Measurements from ENCODE around the gene NDUFAF3.

The NDUFAF3 gene

GRCh38 chr3:49017971-49018706 is 3.8 kb upstream of the NDUFAF3 start, which contains the start of gene DALRD3 (continued):
- TF ChIP-seq ZNF146 (tag by site-specific recombination; IDR thresholded peaks at IDR 0.05) (0 out of 2 replicates have a peak, but pooled peaks have one; percentile 15), ZBTB26 (tag by site-specific recombination; optimal IDR thresholded peaks at IDR 0.05) (peak; percentile 98), ZNF354C (tag by site-specific recombination; IDR thresholded peaks at IDR 0.05; ENCODE audit: borderline replicate concordance, low read depth) (no peak), YY1 (tag by site-specific recombination; IDR thresholded peaks at IDR 0.05) (0 out of 2 replicates have a peak, but pooled peaks have one; percentile 49), ZNF19 (tag by site-specific recombination; IDR thresholded peaks at IDR 0.05; ENCODE audit: low read depth) (no peak), ZFHX2 (tag by site-specific recombination; conservative IDR thresholded peaks at IDR 0.05) (peak; percentile 52), ZFP69B (tag by site-specific recombination; IDR thresholded peaks at IDR 0.05) (peak; percentile 75), ZNF501 (tag by site-specific recombination; IDR thresholded peaks at IDR 0.05) (no peak), ZNF157 (tag by site-specific recombination; IDR thresholded peaks at IDR 0.05) (no peak), MEIS1 (CRISPR knock-in tag; IDR thresholded peaks at IDR 0.05; ENCODE audit: borderline replicate concordance) (no peak), PRDM1 (tag by site-specific recombination; IDR thresholded peaks at IDR 0.05) (no peak), GLI4 (tag by site-specific recombination; IDR thresholded peaks at IDR 0.05) (no peak), ZNF639 (tag by site-specific recombination; IDR thresholded peaks at IDR 0.05) (no peak), ZFP41 (tag by site-specific recombination; IDR thresholded peaks at IDR 0.05; ENCODE audit: borderline replicate concordance) (no peak), KLF1 (tag by site-specific recombination; IDR thresholded peaks at IDR 0.05) (peak; percentile 74), ZNF121 (tag by site-specific recombination; IDR thresholded peaks at IDR 0.05) (peak; percentile 96), ZNF2 (tag by site-specific recombination; IDR thresholded peaks at IDR 0.05) (no peak; the same call in 1 of the 2 replicates), ZNF600 (tag by site-specific recombination; IDR thresholded peaks at IDR 0.05) (peak; percentile 66; the same call in 1 of the 2 replicates), REST (tag by site-specific recombination; IDR thresholded peaks at IDR 0.05) (no peak), ZSCAN30 (tag by site-specific recombination; IDR thresholded peaks at IDR 0.05) (0 out of 2 replicates have a peak, but pooled peaks have one; percentile 21), ZNF518A (tag by site-specific recombination; conservative IDR thresholded peaks at IDR 0.05; ENCODE audit: low read depth) (peak; percentile 55), ZNF394 (tag by site-specific recombination; IDR thresholded peaks at IDR 0.05; ENCODE audit: borderline replicate concordance) (no peak), PRDM10 (tag by site-specific recombination; IDR thresholded peaks at IDR 0.05) (peak; percentile 42; the same call in 1 of the 2 replicates)
